ENCODE data around the gene PEX11G. TPM values are rescaled to one million over a fixed set of nuclear protein-coding genes. Genes with fewer than 3 reads are reported as not detected.

PEX11G gene
- total and polyA plus RNA-seq, 9 of the 15 experiments (the other 6 are each of a cell fraction or from before 2014, with no cell fraction given) = 0.07 to 3.2 (median 0.70) TPM; not detected in 1

GRCh38 chr19:7515645-7516151, 26.9 kb upstream of the PEX11G start, which contains the start of gene ZNF358 (continued):
- TF ChIP-seq CUX1 (CRISPR knock-in tag; IDR thresholded peaks at IDR 0.05) = no peak
- TF ChIP-seq ERF (CRISPR knock-in tag; IDR thresholded peaks at IDR 0.05) = no peak
- peak; percentile 73 for TF ChIP-seq ZFX (CRISPR knock-in tag; IDR thresholded peaks at IDR 0.05)
- TF ChIP-seq HLTF (IDR thresholded peaks at IDR 0.05) = peak; percentile 85; the same call in 1 of the 2 replicates
- peak; percentile 42 for TF ChIP-seq CCNT2 (IDR thresholded peaks at IDR 0.05; ENCODE audit: borderline replicate concordance, extremely low read depth, insufficient read length, low read depth, low read length)
- TF ChIP-seq ZBTB1 (CRISPR knock-in tag; IDR thresholded peaks at IDR 0.05; ENCODE audit: borderline replicate concordance, low read depth) = no peak
- TF ChIP-seq FOXK2 (conservative IDR thresholded peaks at IDR 0.05 in 1 of 2, IDR thresholded peaks at IDR 0.05 in 1 of 2; ENCODE audit: low read depth in 2 of 2) = peak in 1 of 2 experiments; percentile 28; a peak in 1 of 4 replicates
- peak; percentile 50; the same call in 1 of the 2 replicates for TF ChIP-seq MYC (IDR thresholded peaks at IDR 0.05; ENCODE audit: low read depth, low read length)
- TF ChIP-seq MYC (CRISPR knock-in tag; IDR thresholded peaks at IDR 0.05; ENCODE audit: borderline replicate concordance, low read depth) = no peak
- peak; percentile 87; the same call in 1 of the 2 replicates for TF ChIP-seq TRIM25 (IDR thresholded peaks at IDR 0.05; ENCODE audit: borderline replicate concordance)
- TF ChIP-seq MIER1 (IDR thresholded peaks at IDR 0.05; ENCODE audit: low read depth) = peak; percentile 35; the same call in 1 of the 2 replicates
- no peak for TF ChIP-seq MCM5 (IDR thresholded peaks at IDR 0.05; ENCODE audit: low read depth)
- no peak for TF ChIP-seq U2AF1 (optimal IDR thresholded peaks at IDR 0.05; ENCODE audit: low read depth, low read length)
- no peak for TF ChIP-seq NFE2 (IDR thresholded peaks at IDR 0.05; ENCODE audit: low read depth)
- no peak for TF ChIP-seq AFF4 (CRISPR knock-in tag; IDR thresholded peaks at IDR 0.05)
- TF ChIP-seq CBX8 (IDR thresholded peaks at IDR 0.05; ENCODE audit: borderline replicate concordance, extremely low read depth, low read depth, low read length, poor library complexity, severe bottlenecking) = no peak
- TF ChIP-seq EHMT2 (IDR thresholded peaks at IDR 0.05) = peak; percentile 66; the same call in 1 of the 2 replicates

Data from K562 (cell line).